ENCODE measurements around the gene ACAN. TPM values are rescaled to one million over a fixed set of nuclear protein-coding genes. Genes with fewer than 3 reads are reported as not detected.

ACAN gene
- total RNA-seq, 2 donors from 2014 or later: 0.14 to 4.7 TPM

GRCh38 chr15:88874275-88874674, 71.0 kb downstream of the ACAN start:
- Histone ChIP-seq H3K9me3 (no peaks in the 10 kb centered on the region), H3K4me3 (no peak overlapping the region), H3K4me1 (replicated peaks) (no peaks in the 10 kb centered on the region), H3K36me3 (no peaks in the 10 kb centered on the region), H3K27ac (no peak overlapping the region), H3K27me3 (replicated peaks; ENCODE audit: insufficient read depth) (no peaks in the 10 kb centered on the region)
- intact Hi-C loops (cut with DNase I): no loop called here
- no peak for DNase-seq (ENCODE audit: low spot score)
- WGBS: 76% methylated on average over 15 of the region's 15 CpGs
- TF ChIP-seq CTCF (IDR thresholded peaks at IDR 0.05) (no peak), POLR2A (IDR thresholded peaks at IDR 0.05) (no peak), POLR2AphosphoS5 (IDR thresholded peaks at IDR 0.05) (no peak)

GRCh38 chr15:88874684-88875083, 71.4 kb downstream of the ACAN start:
- no peak overlapping the region for H3K4me3 ChIP-seq
- intact Hi-C loops (cut with DNase I): no loop called here
- WGBS: 21% methylated on average over 6 of the region's 6 CpGs
- H3K27me3 ChIP-seq (replicated peaks; ENCODE audit: insufficient read depth): no peaks in the 10 kb centered on the region
- no peaks in the 10 kb centered on the region for H3K4me1 ChIP-seq (replicated peaks)
- TF ChIP-seq POLR2AphosphoS5 (IDR thresholded peaks at IDR 0.05) (no peak), CTCF (IDR thresholded peaks at IDR 0.05) (no peak), POLR2A (IDR thresholded peaks at IDR 0.05) (no peak)
- no peaks in the 10 kb centered on the region for H3K9me3 ChIP-seq
- H3K27ac ChIP-seq: no peak overlapping the region
- DNase-seq (ENCODE audit: low spot score): no peak
- no peaks in the 10 kb centered on the region for H3K36me3 ChIP-seq

GRCh38 chr15:88876573-88876972, 73.3 kb downstream of the ACAN start:
- intact Hi-C loops (cut with DNase I): no loop called here
- TF ChIP-seq POLR2AphosphoS5 (IDR thresholded peaks at IDR 0.05) (no peak), POLR2A (IDR thresholded peaks at IDR 0.05) (no peak), CTCF (IDR thresholded peaks at IDR 0.05) (no peak)

DNA sequence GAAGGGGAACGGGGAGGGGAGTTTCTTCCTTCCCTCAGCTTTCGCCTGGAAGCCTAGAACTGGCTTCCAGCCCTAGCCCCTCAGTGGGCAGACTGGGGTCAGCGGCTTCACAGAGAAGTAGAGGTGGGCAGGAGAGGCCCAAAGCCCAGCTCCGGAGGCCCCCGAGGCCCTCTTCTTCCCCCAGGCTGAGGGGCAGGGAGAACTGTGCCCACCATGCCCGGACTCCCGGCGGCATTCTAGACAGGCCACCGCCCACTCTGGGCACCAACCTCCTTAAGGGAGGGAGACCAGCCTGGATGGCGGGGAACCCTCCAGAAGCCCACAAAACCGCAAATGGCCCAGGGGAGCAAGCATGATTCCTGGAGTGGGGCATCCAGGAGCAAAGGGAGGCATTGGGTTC, 74.2 kb downstream of the ACAN start:
- WGBS: 73% methylated on average over 11 of the region's 11 CpGs

More at GRCh38 chr15:88876573-88876972, 73.3 kb downstream of the ACAN start:
- no peak overlapping the region for H3K27ac ChIP-seq
- no peak for DNase-seq (ENCODE audit: low spot score)
- H3K4me3 ChIP-seq: no peak overlapping the region
- no peaks in the 10 kb centered on the region for H3K9me3 ChIP-seq
- 84% methylated on average over 10 of the region's 10 CpGs for WGBS
- H3K27me3 ChIP-seq (replicated peaks; ENCODE audit: insufficient read depth): no peaks in the 10 kb centered on the region
- H3K36me3 ChIP-seq: no peaks in the 10 kb centered on the region
- no peaks in the 10 kb centered on the region for H3K4me1 ChIP-seq (replicated peaks)

More for the DNA sequence above, 74.2 kb downstream of the ACAN start:
- no peak for DNase-seq (ENCODE audit: low spot score)
- intact Hi-C loops (cut with DNase I): no loop called here
- H3K4me1 ChIP-seq (replicated peaks): no peaks in the 10 kb centered on the region
- no peak overlapping the region for H3K27ac ChIP-seq
- no peak overlapping the region for H3K4me3 ChIP-seq
- no peaks in the 10 kb centered on the region for H3K9me3 ChIP-seq
- TF ChIP-seq CTCF (IDR thresholded peaks at IDR 0.05): no peak
- no peak for TF ChIP-seq POLR2A (IDR thresholded peaks at IDR 0.05)
- no peak for TF ChIP-seq POLR2AphosphoS5 (IDR thresholded peaks at IDR 0.05)
- H3K36me3 ChIP-seq: no peaks in the 10 kb centered on the region
- no peaks in the 10 kb centered on the region for H3K27me3 ChIP-seq (replicated peaks; ENCODE audit: insufficient read depth)
